H1 (cell line): ENCODE measurements around the gene CRYGD. TPM values are rescaled to one million over a fixed set of nuclear protein-coding genes. Genes with fewer than 3 reads are reported as not detected.

Experiments used
- CTCF ChIA-PET: fragments of 300-600 bp; sonication (Branson Sonifier 250); formaldehyde crosslinking; loops from one replicate; lab custom pipeline; 2021; ENCODE audit not compliant: partially characterized antibody; lab: Charles Lee
- POLR2A ChIA-PET: fragments of 300-600 bp; sonication (Branson Sonifier 250); formaldehyde crosslinking; loops from one replicate; lab custom pipeline; 2021; ENCODE audit warnings: inconsistent platforms; ENCODE audit not compliant: partially characterized antibody; lab: Charles Lee
- DNase-seq, 2 experiments: peaks; one replicate each; pipeline versions ENCODE4 v3.0.0 to v3.0.0-alpha.2; 2010 to 2022; ENCODE audit warnings: low spot score in 2 of 2, low read depth in 1 of 2, mixed read lengths in 1 of 2
- FAIRE-seq: peaks from 2 replicates; lab custom pipeline; 2011; peaks lifted over from hg19 to GRCh38; lab: Jason Lieb, UNC
- H2AFZ ChIP-seq: 2 replicates; pipeline ENCODE4 v1.8.1; 2012; ENCODE audit warnings: low read length, inconsistent platforms
- H2AK5ac ChIP-seq: 2 replicates; pipeline ENCODE4 v1.6.1; 2013; ENCODE audit warnings: low read depth, low read length
- H2BK120ac ChIP-seq: replicated peaks from 2 replicates; pipeline ENCODE3; 2013; ENCODE audit warnings: low read depth, low read length, inconsistent platforms
- H2BK12ac ChIP-seq: 2 replicates; pipeline ENCODE4 v1.6.1; 2013; ENCODE audit warnings: low read depth, low read length
- H2BK15ac ChIP-seq: 2 replicates; pipeline ENCODE4 v1.6.1; 2013; ENCODE audit warnings: low read length
- H2BK20ac ChIP-seq: 2 replicates; pipeline ENCODE4 v1.6.1; 2013; ENCODE audit warnings: low read length
- H2BK5ac ChIP-seq: 2 replicates; pipeline ENCODE4 v1.6.1; 2013; ENCODE audit warnings: low read depth, low read length
- H3K14ac ChIP-seq: 2 replicates; pipeline ENCODE4 v1.6.1; 2013; ENCODE audit warnings: inconsistent platforms; ENCODE audit not compliant: insufficient read length
- H3K18ac ChIP-seq: 2 replicates; pipeline ENCODE4 v1.6.1; 2013; ENCODE audit warnings: low read length; ENCODE audit errors: extremely low read depth
- H3K23ac ChIP-seq: 2 replicates; pipeline ENCODE4 v1.6.1; 2013; ENCODE audit warnings: inconsistent platforms; ENCODE audit not compliant: insufficient read length
- H3K23me2 ChIP-seq: 2 replicates; pipeline ENCODE4 v1.6.1; 2013; ENCODE audit warnings: low read depth, low read length
- H3K27ac ChIP-seq: 2 replicates; pipeline ENCODE4 v1.6.1; 2011; ENCODE audit warnings: low read depth, low read length, inconsistent platforms
- H3K27me3 ChIP-seq, 4 experiments: replicated peaks in 1 of 4; 1 replicate in 1 of 4; 2 replicates in 3 of 4; pipeline versions ENCODE4 v1.6.1 to v1.8.1; 2011 to 2013; ENCODE audit warnings: low read length in 3 of 4, mild to moderate bottlenecking in 3 of 4, inconsistent platforms in 2 of 4, mixed read lengths in 2 of 4, moderate library complexity in 1 of 4; ENCODE audit not compliant: control insufficient read depth in 3 of 4, insufficient read depth in 3 of 4; ENCODE audit errors: extremely low read depth in 1 of 4
- H3K36me3 ChIP-seq, 4 experiments: 2 replicates each; pipeline versions ENCODE4 v1.6.1 to v1.8.1; 2011 to 2013; ENCODE audit warnings: mild to moderate bottlenecking in 4 of 4, low read length in 3 of 4, moderate library complexity in 2 of 4, control low read depth in 1 of 4, inconsistent platforms in 1 of 4; ENCODE audit not compliant: insufficient read depth in 4 of 4, control insufficient read depth in 2 of 4
- H3K4ac ChIP-seq: replicated peaks from 2 replicates; pipeline ENCODE3; 2013; ENCODE audit warnings: low read length, low read depth, mixed read lengths, inconsistent platforms; ENCODE audit not compliant: insufficient read length
- H3K4me1 ChIP-seq, 4 experiments: replicated peaks in 1 of 4; 1 replicate in 1 of 4; 2 replicates in 3 of 4; pipeline versions ENCODE4 v1.6.1 to v1.8.1; 2011 to 2013; ENCODE audit warnings: low read length in 3 of 4, inconsistent platforms in 2 of 4, mixed read lengths in 1 of 4; ENCODE audit not compliant: insufficient read depth in 4 of 4, control insufficient read depth in 3 of 4
- H3K4me2 ChIP-seq, 2 experiments: 2 replicates each; pipeline versions ENCODE4 v1.6.1 to v1.8.1; 2011 to 2013; ENCODE audit warnings: low read depth in 2 of 2, low read length in 2 of 2, control low read depth in 1 of 2, inconsistent platforms in 1 of 2, mild to moderate bottlenecking in 1 of 2; ENCODE audit not compliant: insufficient read depth in 1 of 2
- H3K4me3 ChIP-seq, 4 experiments: fragments of 200-600, 300-600 bp in 1 of 4; sonication (generic), shearing (Covaris generic), sonication (Bioruptor Twin) in 1 of 4; 2 replicates each; pipeline versions ENCODE4 v1.5.1 to v1.8.1; 2011 to 2016; ENCODE audit warnings: low read length in 4 of 4, low read depth in 3 of 4, control low read depth in 2 of 4, inconsistent platforms in 2 of 4, mild to moderate bottlenecking in 2 of 4, mixed read lengths in 1 of 4, moderate library complexity in 1 of 4; ENCODE audit not compliant: insufficient read depth in 2 of 4; ENCODE audit errors: extremely low read depth in 1 of 4
- H3K56ac ChIP-seq: replicated peaks from 2 replicates; pipeline ENCODE3; 2013; ENCODE audit warnings: low read depth, mild to moderate bottlenecking, mixed read lengths, low read length, inconsistent platforms; ENCODE audit not compliant: insufficient read length
- H3K79me1 ChIP-seq: 2 replicates; pipeline ENCODE4 v1.6.1; 2013; ENCODE audit warnings: low read depth, low read length, control low read depth
- H3K79me2 ChIP-seq, 2 experiments: 2 replicates each; pipeline versions ENCODE4 v1.6.1 to v1.8.1; 2012 to 2013; ENCODE audit warnings: low read length in 2 of 2, mild to moderate bottlenecking in 2 of 2, inconsistent platforms in 1 of 2; ENCODE audit not compliant: insufficient read depth in 2 of 2, control insufficient read depth in 1 of 2
- H3K9ac ChIP-seq, 4 experiments: replicated peaks in 1 of 4; 1 replicate in 1 of 4; 2 replicates in 3 of 4; pipeline versions ENCODE4 v1.6.1 to v1.8.1; 2011 to 2013; ENCODE audit warnings: low read depth in 3 of 4, low read length in 3 of 4, control low read depth in 2 of 4, mild to moderate bottlenecking in 2 of 4, moderate library complexity in 2 of 4, inconsistent platforms in 1 of 4; ENCODE audit errors: extremely low read depth in 1 of 4
- H3K9me3 ChIP-seq, 2 experiments: 2 replicates each; pipeline versions ENCODE4 v1.6.1 to v1.8.1; 2012 to 2013; ENCODE audit warnings: mild to moderate bottlenecking in 2 of 2, moderate library complexity in 2 of 2, control low read depth in 1 of 2, inconsistent platforms in 1 of 2, low read depth in 1 of 2, low read length in 1 of 2, mixed read lengths in 1 of 2; ENCODE audit not compliant: insufficient read depth in 2 of 2
- H4K20me1 ChIP-seq, 2 experiments: replicated peaks in 1 of 2; 2 replicates each; pipeline versions ENCODE3 to v1.8.1; 2011 to 2013; ENCODE audit warnings: inconsistent platforms in 2 of 2, low read length in 2 of 2, mild to moderate bottlenecking in 1 of 2; ENCODE audit not compliant: insufficient read depth in 2 of 2, control insufficient read depth in 1 of 2
- H4K5ac ChIP-seq: 2 replicates; pipeline ENCODE4 v1.6.1; 2013; ENCODE audit warnings: low read length, low read depth, mixed read lengths, inconsistent platforms; ENCODE audit not compliant: insufficient read length
- H4K8ac ChIP-seq: 2 replicates; pipeline ENCODE4 v1.8.0; 2013; ENCODE audit warnings: mild to moderate bottlenecking, moderate library complexity, low read length, inconsistent platforms; ENCODE audit not compliant: insufficient read depth; ENCODE audit errors: extremely low read depth
- H4K91ac ChIP-seq: replicated peaks from 2 replicates; pipeline ENCODE3; 2013; ENCODE audit warnings: low read length, mixed read lengths, inconsistent platforms; ENCODE audit not compliant: insufficient read length
- WGBS, 2 experiments: shearing (Covaris generic) in 1 of 2; methylation state at CpG; one replicate each; pipeline versions ENCODE4 v1.1.6 to v1.1.7; 2013 to 2015; ENCODE audit warnings: low lambda C conversion rate in 2 of 2, mixed read lengths in 2 of 2, inconsistent platforms in 1 of 2, low coverage in 1 of 2, missing lambda C conversion rate in 1 of 2; ENCODE audit not compliant: insufficient replicate concordance in 2 of 2, insufficient coverage in 1 of 2, insufficient read length in 1 of 2; ENCODE audit errors: extremely low coverage in 1 of 2, missing lambda C conversion rate in 1 of 2; 5-methylcytosine and 5-hydroxymethylcytosine counted together
- polyA plus RNA-seq, 7 experiments: library from polyadenylated mRNA; depleted of rRNA in 3 of 7; stranded (reverse) in 5 of 7; unstranded in 2 of 7; fragments of >200 nt in 5 of 7; fragments of 200-250 nt in 2 of 7; gene quantifications; 1 replicate in 5 of 7; 2 replicates in 1 of 7; 4 replicates in 1 of 7; pipeline versions ENCODE4 v1.2.1 to v1.2.3, GENCODE V29; 2011 to 2013; ENCODE audit warnings: missing spikeins in 2 of 7, mixed read lengths in 2 of 7
- total RNA-seq: library from RNA; stranded (reverse); fragmentation: NEBNext Ultra II Directional; extraction: Animal tissue kit (Norgen Biotek cat#: 25700); gene quantifications from 2 replicates; pipeline ENCODE4 v1.2.1, GENCODE V29; 2021

Gene CRYGD
- total and polyA plus RNA-seq, 2 of the 8 experiments (the other 6 are each of a cell fraction or from before 2014, with no cell fraction given) = 2.9 to 7.1 TPM

- Histone ChIP-seq H3K4me3 (no peak overlapping the region), H3K4me2 (no peak overlapping the region; a peak in 1 of 4 replicates), H3K18ac (no peak overlapping the region), H2BK12ac (no peak overlapping the region), H3K27ac (no peak overlapping the region), H3K9me3 (no peaks in the 10 kb centered on the region), H3K4ac (no peak overlapping the region), H2BK15ac (no peak overlapping the region), H4K5ac (no peak overlapping the region), H2AK5ac (no peak overlapping the region), H3K23ac (no peak overlapping the region), H4K20me1 (no peaks in the 10 kb centered on the region), H3K4me1 (no peaks in the 10 kb centered on the region), H3K27me3 (no peaks in the 10 kb centered on the region), H3K36me3 (no peaks in the 10 kb centered on the region), H2BK120ac (no peak overlapping the region), H4K91ac (no peak overlapping the region), H3K14ac (no peak overlapping the region), H2BK5ac (no peak overlapping the region), H3K9ac (no peak overlapping the region), H3K79me2 (no peaks in the 10 kb centered on the region), H4K8ac (no peak overlapping the region), H3K56ac (no peak overlapping the region), H2AFZ (no peak overlapping the region), H2BK20ac (no peak overlapping the region), H3K79me1 (no peaks in the 10 kb centered on the region), H3K23me2 (no peaks in the 10 kb centered on the region)
- ChIA-PET POLR2A (interaction anchor here (1.3 kb wide), 1 partner anchor 20 kb away, joined by 3 read pairs; no protein-coding TSS in a partner anchor), CTCF (interaction anchor here (0.5 to 2.3 kb wide), 7 partner anchors 11 to 121 kb away, joined by 3 to 10 read pairs (median 3); no protein-coding TSS in a partner anchor)
- FAIRE-seq (no peak), DNase-seq (no peak)
- WGBS, 2 experiments = 83% methylated on average over 4 of the region's 4 CpGs; no CpG with 5 or more reads in 1 of the 2 experiments
These were observed 927 bp upstream of the CRYGD start for GRCh38 chr2:208125251-208125650.
